ENCODE measurements around the gene TMEM89.

GRCh38 chr3:48650723-48651122 lies 29.2 kb upstream of the TMEM89 start:
- TF ChIP-seq CTCF (IDR thresholded peaks at IDR 0.05) = no peak
- no peak for TF ChIP-seq REST (IDR thresholded peaks at IDR 0.05; ENCODE audit: insufficient read depth in 1 of 2, low read depth in 2 of 2, low read length in 1 of 2)

Measured in Panc1 (cell line).